Upper lobe of left lung (tissue), 4 donors: ENCODE measurements around the gene DFFA.

ENCODE experiments used
- CTCF ChIP-seq, 6 experiments: fragments of 450-650 bp in 4 of 6; fragments of 200-600 bp in 2 of 6; sonication (generic) in 2 of 6; IDR thresholded peaks; one replicate each; pipeline ENCODE4 v1.5.1; 2016 to 2019; ENCODE audit warnings: antibody characterized with exemption in 6 of 6
- EP300 ChIP-seq, 4 donors: sonication (generic); formaldehyde crosslinking; IDR thresholded peaks; one replicate each; pipeline ENCODE4 v1.5.1; 2017; ENCODE audit warnings: antibody characterized with exemption in 4 of 4, control low read depth in 2 of 4
- POLR2A ChIP-seq, 4 donors: fragments of 450-650 bp; IDR thresholded peaks; one replicate each; pipeline ENCODE4 v1.5.1; 2016 to 2017; ENCODE audit warnings: antibody characterized with exemption in 4 of 4, mild to moderate bottlenecking in 2 of 4
- POLR2AphosphoS5 ChIP-seq, 2 donors: sonication (generic); formaldehyde crosslinking; IDR thresholded peaks; one replicate each; pipeline ENCODE4 v1.5.1; 2017; ENCODE audit warnings: antibody characterized with exemption in 2 of 2

GRCh38 chr1:10451287-10451686 lies 21.0 kb downstream of the DFFA start:
- no peak for TF ChIP-seq POLR2A (IDR thresholded peaks at IDR 0.05)
- no peak for TF ChIP-seq CTCF (IDR thresholded peaks at IDR 0.05)
- no peak for TF ChIP-seq POLR2AphosphoS5 (IDR thresholded peaks at IDR 0.05)
- TF ChIP-seq EP300 (IDR thresholded peaks at IDR 0.05) = no peak
